Peyer's patch (tissue), 4 donors: ENCODE data around the gene STX16. TPM values are rescaled to one million over a fixed set of nuclear protein-coding genes. Genes with fewer than 3 reads are reported as not detected.
A peak's percentile ranks its signal among the peaks of the same experiment; 100 is the strongest.

Experiments
- DNase-seq, 3 donors: peaks; one replicate each; pipeline ENCODE4 v3.0.0-alpha.2; 2017 to 2019
- H3K27ac ChIP-seq, 4 donors: fragments of 200-600 bp; sonication (generic); one replicate each; pipeline ENCODE4 v1.5.1; 2016 to 2019
- H3K27me3 ChIP-seq, 2 donors: fragments of 200-600 bp; sonication (generic); one replicate each; pipeline ENCODE4 v1.5.1; 2019
- H3K36me3 ChIP-seq, 3 donors: fragments of 200-600 bp; sonication (generic); one replicate each; pipeline ENCODE4 v1.5.1; 2016 to 2019
- H3K4me1 ChIP-seq, 4 donors: fragments of 200-600 bp; sonication (generic); one replicate each; pipeline ENCODE4 v1.5.1; 2016 to 2019
- H3K4me3 ChIP-seq, 4 donors: fragments of 200-600 bp; sonication (generic); 1 replicate in 3 of 4; 2 replicates in 1 of 4; pipeline ENCODE4 v1.5.1; 2016 to 2019; ENCODE audit warnings: mild to moderate bottlenecking in 1 of 4
- H3K9me3 ChIP-seq, 4 donors: fragments of 200-600 bp; sonication (generic); one replicate each; pipeline ENCODE4 v1.5.1; 2016 to 2019; ENCODE audit warnings: mild to moderate bottlenecking in 1 of 4
- POLR2A ChIP-seq, 2 donors: fragments of 450-650 bp; IDR thresholded peaks; one replicate each; pipeline ENCODE4 v1.5.1; 2017; ENCODE audit warnings: antibody characterized with exemption in 2 of 2, mild to moderate bottlenecking in 2 of 2, moderate library complexity in 2 of 2
- total RNA-seq, 4 donors: library from RNA; depleted of rRNA; stranded (reverse); fragments of >200 nt; gene quantifications; one replicate each; pipeline ENCODE4 v1.1.0, GENCODE V29; 2016
- TF ChIP-seq, protein P1 (sequence below), 6 experiments: fragments of 450-650 bp in 4 of 6; fragments of 200-600 bp in 2 of 6; sonication (generic) in 1 of 6; IDR thresholded peaks; one replicate each; pipeline ENCODE4 v1.5.1; 2017 to 2019; ENCODE audit warnings: antibody characterized with exemption in 6 of 6, mild to moderate bottlenecking in 3 of 6, moderate library complexity in 1 of 6

The STX16 gene
- total RNA-seq, 4 donors from 2014 or later, result 58.0 to 262 (median 84.0) TPM

- Histone ChIP-seq H3K4me3 (no peak overlapping the region), H3K27me3 (no peaks in the 10 kb centered on the region), H3K27ac (no peak overlapping the region), H3K36me3 (no peaks in the 10 kb centered on the region), H3K4me1 (no peaks in the 10 kb centered on the region), H3K9me3 (no peaks in the 10 kb centered on the region)
- TF ChIP-seq POLR2A (IDR thresholded peaks at IDR 0.05), result no peak
- TF ChIP-seq, protein P1, sequence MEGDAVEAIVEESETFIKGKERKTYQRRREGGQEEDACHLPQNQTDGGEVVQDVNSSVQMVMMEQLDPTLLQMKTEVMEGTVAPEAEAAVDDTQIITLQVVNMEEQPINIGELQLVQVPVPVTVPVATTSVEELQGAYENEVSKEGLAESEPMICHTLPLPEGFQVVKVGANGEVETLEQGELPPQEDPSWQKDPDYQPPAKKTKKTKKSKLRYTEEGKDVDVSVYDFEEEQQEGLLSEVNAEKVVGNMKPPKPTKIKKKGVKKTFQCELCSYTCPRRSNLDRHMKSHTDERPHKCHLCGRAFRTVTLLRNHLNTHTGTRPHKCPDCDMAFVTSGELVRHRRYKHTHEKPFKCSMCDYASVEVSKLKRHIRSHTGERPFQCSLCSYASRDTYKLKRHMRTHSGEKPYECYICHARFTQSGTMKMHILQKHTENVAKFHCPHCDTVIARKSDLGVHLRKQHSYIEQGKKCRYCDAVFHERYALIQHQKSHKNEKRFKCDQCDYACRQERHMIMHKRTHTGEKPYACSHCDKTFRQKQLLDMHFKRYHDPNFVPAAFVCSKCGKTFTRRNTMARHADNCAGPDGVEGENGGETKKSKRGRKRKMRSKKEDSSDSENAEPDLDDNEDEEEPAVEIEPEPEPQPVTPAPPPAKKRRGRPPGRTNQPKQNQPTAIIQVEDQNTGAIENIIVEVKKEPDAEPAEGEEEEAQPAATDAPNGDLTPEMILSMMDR (IDR thresholded peaks at IDR 0.05), result no peak
- no peak for DNase-seq
Measured at GRCh38 chr20:58685988-58686387, 34.9 kb downstream of the STX16 start.

GRCh38 chr20:58688414-58688813 is 37.3 kb downstream of the STX16 start:
- Histone ChIP-seq H3K27me3 (no peaks in the 10 kb centered on the region), H3K4me3 (no peak overlapping the region), H3K9me3 (no peaks in the 10 kb centered on the region), H3K27ac (no peak overlapping the region), H3K4me1 (peaks cover 0 to 4% (median 3%) of the 10 kb centered on the region in 4 donors), H3K36me3 (no peaks in the 10 kb centered on the region)
- no peak for TF ChIP-seq POLR2A (IDR thresholded peaks at IDR 0.05)
- TF ChIP-seq, protein P1 (IDR thresholded peaks at IDR 0.05), result no peak
- DNase-seq, result no peak

DNA sequence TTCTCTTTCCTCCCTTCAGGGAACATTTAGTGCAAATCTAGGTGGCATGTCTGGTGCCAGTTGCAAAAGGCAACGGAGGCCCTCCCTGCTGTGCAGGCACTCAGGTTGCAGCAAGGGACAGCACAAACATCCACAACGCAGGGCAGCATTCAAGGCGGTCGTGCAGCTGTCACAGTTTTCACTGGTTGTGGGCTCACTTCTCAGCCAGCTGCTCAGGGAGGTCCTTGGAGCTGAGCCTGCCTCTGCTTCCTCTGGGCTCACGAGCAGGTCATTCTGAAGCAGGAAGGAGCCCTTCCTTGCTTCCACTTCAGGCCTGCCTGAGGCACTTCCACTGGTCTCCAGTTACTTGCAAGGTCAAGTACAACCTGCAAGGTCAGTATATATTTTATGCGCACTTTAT is 37.8 kb downstream of the STX16 start:
- DNase-seq, result no peak
- peaks cover 3 to 8% (median 5%) of the 10 kb centered on the region in 4 donors for H3K4me1 ChIP-seq
- no peak overlapping the region for H3K27ac ChIP-seq
- no peaks in the 10 kb centered on the region for H3K27me3 ChIP-seq
- H3K4me3 ChIP-seq, result no peak overlapping the region
- H3K36me3 ChIP-seq, result no peaks in the 10 kb centered on the region
- H3K9me3 ChIP-seq, result no peaks in the 10 kb centered on the region
- TF ChIP-seq, protein P1 (IDR thresholded peaks at IDR 0.05), result no peak
- no peak for TF ChIP-seq POLR2A (IDR thresholded peaks at IDR 0.05)

GRCh38 chr20:58690396-58691135 is 39.5 kb downstream of the STX16 start:
- DNase-seq, result peak in 1 of 3 donors; percentile 41
- no peak for TF ChIP-seq POLR2A (IDR thresholded peaks at IDR 0.05)
- TF ChIP-seq, protein P1 (IDR thresholded peaks at IDR 0.05), result no peak
- H3K27me3 ChIP-seq, result no peaks in the 10 kb centered on the region
- H3K36me3 ChIP-seq, result peaks cover 0 to 5% (median 0%) of the 10 kb centered on the region in 3 donors
- peaks cover 3 to 12% (median 5%) of the 10 kb centered on the region in 4 donors for H3K4me1 ChIP-seq
- H3K4me3 ChIP-seq, result no peak overlapping the region
- peak overlapping the region in 2 of 4 donors; percentile 32 to 88 for H3K27ac ChIP-seq
- H3K9me3 ChIP-seq, result no peaks in the 10 kb centered on the region

DNA sequence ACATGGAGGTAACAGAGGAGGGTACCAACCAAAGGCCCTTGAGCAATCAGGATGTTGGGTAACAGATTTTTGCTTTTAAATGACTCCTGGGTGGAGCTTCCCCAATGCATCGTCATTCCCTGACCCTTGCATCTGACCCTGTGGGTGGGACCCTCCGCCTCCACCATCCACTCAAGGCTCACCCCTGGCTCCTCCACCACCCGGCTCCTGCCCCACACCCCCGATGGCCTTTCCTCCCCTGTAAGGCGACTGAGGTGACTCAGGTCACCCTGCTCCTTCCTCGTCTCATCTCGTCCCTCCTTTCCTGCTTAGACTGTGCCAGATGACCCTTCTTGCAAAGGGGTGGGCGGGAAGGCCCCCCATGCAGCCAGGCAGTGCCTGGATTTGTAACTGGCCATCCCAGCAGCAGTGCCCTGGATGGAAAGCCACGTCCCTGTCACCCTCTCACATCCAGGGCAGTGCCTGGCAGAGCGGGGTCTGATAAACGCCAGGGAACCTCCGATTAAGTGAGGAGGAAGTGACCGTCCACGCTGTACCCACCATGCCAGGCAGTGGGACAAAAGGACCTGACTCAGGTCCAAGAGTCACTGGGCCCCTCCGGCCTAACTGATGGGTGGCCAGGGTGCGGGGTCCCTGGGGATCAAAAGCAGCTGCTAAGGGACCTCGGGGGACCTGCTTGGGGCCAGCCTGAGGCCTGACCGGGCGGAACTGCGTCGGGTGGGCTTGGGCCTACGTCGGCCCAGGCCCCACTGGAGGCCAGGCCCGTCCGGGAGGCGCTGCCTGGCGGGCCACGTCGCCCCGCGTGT is 40.9 kb downstream of the STX16 start:
- Histone ChIP-seq H3K4me1 (peaks cover 3 to 12% (median 5%) of the 10 kb centered on the region in 4 donors), H3K4me3 (peak overlapping the region in 2 of 4 donors; percentile 24 to 81), H3K27me3 (no peaks in the 10 kb centered on the region), H3K9me3 (no peaks in the 10 kb centered on the region), H3K36me3 (peaks cover 0 to 19% (median 0%) of the 10 kb centered on the region in 3 donors), H3K27ac (peak overlapping the region; percentile 60 to 91 (median 82))
- peak in 2 of 3 donors; percentile 51 to 67 for DNase-seq
- no peak for TF ChIP-seq POLR2A (IDR thresholded peaks at IDR 0.05)
- TF ChIP-seq, protein P1 (IDR thresholded peaks at IDR 0.05), result no peak
